ENCODE measurements around the gene PRB4. TPM values are rescaled to one million over a fixed set of nuclear protein-coding genes. Genes with fewer than 3 reads are reported as not detected.

PRB4 gene
- total RNA-seq = not detected

GRCh38 chr12:11310336-11310735 is at the start of gene PRB4:
Gene PRB4 (minus strand): TSS chr12:11310436. CDS start chr12:11310398, 38 bp downstream.

GRCh38 chr12:11269607-11270006 is 40.6 kb downstream of the PRB4 start, which contains the start of gene PRB3:
Gene PRB3 (minus strand): TSS chr12:11269707. CDS start chr12:11269669, 38 bp downstream.

Other genes starting within 250 kb of the PRB4 start
- 15.8 TPM for gene TAS2R46, start 248.1 kb downstream of the PRB4 start, total RNA-seq
- gene TAS2R43, start 218.1 kb downstream of the PRB4 start, total RNA-seq = 27.2 TPM
- 37.2 TPM for gene TAS2R30, start 175.8 kb downstream of the PRB4 start, total RNA-seq
- gene SMIM10L1, start 139.2 kb downstream of the PRB4 start, total RNA-seq = 11.3 TPM
- gene TAS2R42, start 123.5 kb downstream of the PRB4 start, total RNA-seq = not detected
- gene PRB3, start 40.7 kb downstream of the PRB4 start, total RNA-seq = not detected
- gene PRB2, start 85.1 kb upstream of the PRB4 start, total RNA-seq = not detected